A673 (cell line): ENCODE results near the gene CARS1.

Experiments
- CTCF ChIP-seq: fragments of 300-800, 200-600 bp; sonication (generic); conservative IDR thresholded peaks from 2 replicates; pipeline ENCODE4 v1.5.1; 2017; ENCODE audit warnings: low read depth, mild to moderate bottlenecking, antibody characterized with exemption, low read length, moderate library complexity, mixed read lengths
- EZH2 ChIP-seq: fragments of 200-600 bp; sonication (generic); IDR thresholded peaks from 2 replicates; pipeline ENCODE4 v1.6.1; 2017; ENCODE audit warnings: borderline replicate concordance, low read depth, mild to moderate bottlenecking, mixed read lengths, antibody characterized with exemption, low read length; ENCODE audit not compliant: poor library complexity, severe bottlenecking

DNA sequence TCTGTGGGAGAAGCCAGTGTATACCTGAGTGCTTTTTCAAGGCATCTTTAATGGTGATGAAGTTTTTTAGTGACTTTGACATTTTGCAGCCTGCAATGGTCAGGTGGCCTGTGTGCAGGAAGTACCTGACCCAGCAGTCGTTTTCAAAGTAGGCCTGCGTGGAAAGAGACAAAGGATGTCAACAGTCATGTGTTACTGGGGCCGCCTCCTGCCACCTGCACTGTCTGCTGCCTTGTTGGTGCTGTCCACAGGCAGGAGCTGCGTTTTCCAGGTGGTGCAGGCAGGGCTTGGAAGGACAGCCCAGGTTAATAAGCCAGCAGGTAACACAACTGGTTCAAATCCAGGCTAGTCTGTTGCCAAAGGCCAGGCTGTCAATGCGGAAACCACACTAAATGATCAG is 38.6 kb downstream of the CARS1 start:
- TF ChIP-seq CTCF = no peak
- no peak for TF ChIP-seq EZH2
